Caco-2 (cell line): Measurements from ENCODE around the gene KIRREL3. TPM values are rescaled to one million over a fixed set of nuclear protein-coding genes. Genes with fewer than 3 reads are reported as not detected.
A peak's percentile ranks its signal among the peaks of the same experiment; 100 is the strongest.

ENCODE experiments used
- Bru-seq: library from RNA; stranded (reverse); fragments of 400-500 nt; gene quantifications from one replicate; lab custom pipeline; 2021; lab: Mats Ljungman, UMichigan
- BruChase-seq, 2 experiments: library from RNA; stranded (reverse); fragments of 400-500 nt; gene quantifications; one replicate each; lab custom pipeline; 2021; lab: Mats Ljungman, UMichigan
- BruUV-seq: library from RNA; stranded (reverse); fragments of 400-500 nt; replicated peaks from 2 replicates; lab custom pipeline; 2021; lab: Mats Ljungman, UMichigan
- CTCF ChIA-PET: fragments of 300-600 bp; sonication (Branson Sonifier 250); formaldehyde crosslinking; loops from one replicate; lab custom pipeline; 2022; ENCODE audit warnings: antibody characterized with exemption; lab: Charles Lee
- POLR2A ChIA-PET: fragments of 300-600 bp; sonication (Branson Sonifier 250); formaldehyde crosslinking; loops from one replicate; lab custom pipeline; 2022; ENCODE audit warnings: antibody characterized with exemption; lab: Charles Lee
- DNase-seq, 2 experiments: peaks; one replicate each; pipeline versions ENCODE4 v3.0.0 to v3.0.0-alpha.2; 2020 to 2022
- H3K27me3 ChIP-seq: replicated peaks from 2 replicates; pipeline ENCODE4 v1.6.0; 2011; ENCODE audit warnings: low read length; ENCODE audit not compliant: control insufficient read depth, insufficient read depth
- H3K36me3 ChIP-seq: 2 replicates; pipeline ENCODE4 v1.5.1; 2011; ENCODE audit warnings: low read length; ENCODE audit not compliant: control insufficient read depth, insufficient read depth
- H3K4me1 ChIP-seq: fragments of 250-450 bp; sonication (Bioruptor Pico); 2 replicates; pipeline ENCODE4 v1.5.1; 2020; ENCODE audit warnings: mild to moderate bottlenecking
- H3K4me3 ChIP-seq: 2 replicates; pipeline ENCODE4 v1.5.1; 2011; ENCODE audit warnings: low read depth, mild to moderate bottlenecking, control low read depth, low read length
- H3K9me3 ChIP-seq: fragments of 250-450 bp; sonication (Bioruptor Pico); 2 replicates; pipeline ENCODE4 v1.5.1; 2020; ENCODE audit warnings: mild to moderate bottlenecking, moderate library complexity
- H3K27ac Mint-ChIP-seq: one replicate; pipeline ENCODE4 v1.8.0; 2022; ENCODE audit warnings: mixed read lengths; ENCODE audit not compliant: unreplicated experiment
- H3K27me3 Mint-ChIP-seq: one replicate; pipeline ENCODE4 v1.8.0; 2022; ENCODE audit warnings: mixed read lengths; ENCODE audit not compliant: insufficient read depth, unreplicated experiment
- H3K36me3 Mint-ChIP-seq: one replicate; pipeline ENCODE4 v1.8.0; 2022; ENCODE audit warnings: mild to moderate bottlenecking, mixed read lengths; ENCODE audit not compliant: insufficient read depth, unreplicated experiment
- H3K4me1 Mint-ChIP-seq: one replicate; pipeline ENCODE4 v1.8.0; 2022; ENCODE audit warnings: low read depth, mixed read lengths; ENCODE audit not compliant: unreplicated experiment
- H3K4me3 Mint-ChIP-seq: one replicate; pipeline ENCODE4 v1.8.0; 2022; ENCODE audit warnings: mild to moderate bottlenecking, moderate library complexity, mixed read lengths; ENCODE audit not compliant: unreplicated experiment
- H3K9me3 Mint-ChIP-seq: one replicate; pipeline ENCODE4 v1.8.0; 2022; ENCODE audit warnings: mixed read lengths; ENCODE audit not compliant: unreplicated experiment
- intact Hi-C: fragments of 100-400 bp; cut with micrococcal nuclease; formaldehyde crosslinking; loops from one replicate; pipeline ENCODE4 v1.10.0; 2022; ENCODE audit not compliant: unreplicated experiment
- long read RNA-seq: library from polyadenylated mRNA; stranded (forward); transcript quantifications from one replicate; pipeline ENCODE4 v2.0.0, GENCODE V29; 2022
- total RNA-seq: library from RNA; stranded (reverse); gene quantifications from 2 replicates; pipeline ENCODE4 v1.2.3, GENCODE V29; 2022
- TF ChIP-seq, protein P1 (sequence below), 2 experiments: fragments of 200-600 bp in 1 of 2; IDR thresholded peaks; 1 replicate in 1 of 2; 2 replicates in 1 of 2; pipeline versions ENCODE4 v1.5.1 to v1.8.0; 2011 to 2022; ENCODE audit warnings: antibody characterized with exemption in 1 of 2, control low read depth in 1 of 2, inconsistent platforms in 1 of 2, low read depth in 1 of 2, low read length in 1 of 2, mild to moderate bottlenecking in 1 of 2, moderate library complexity in 1 of 2; ENCODE audit not compliant: insufficient read depth in 1 of 2, severe bottlenecking in 1 of 2, unreplicated experiment in 1 of 2

The KIRREL3 gene
- total RNA-seq (not detected in 2 replicates), Bru-seq, nascent RNA (not detected), BruChase-seq, experiment 1, labeled RNA remaining after a 2-hour chase (percentile 0 among the genes with signal in this experiment), BruChase-seq, experiment 2, labeled RNA remaining after a 6-hour chase (percentile 0 among the genes with signal in this experiment)
- long read RNA-seq, result 0 reads

GRCh38 chr11:127000291-127000968 is at the start of gene KIRREL3:
TSS of gene KIRREL3 (minus strand) at chr11:127000770.
- no TSS peak for BruUV-seq
- no peaks in the 10 kb centered on the region for H3K9me3 ChIP-seq
- peaks cover 2% of the 10 kb centered on the region for H3K27me3 ChIP-seq
- TF ChIP-seq, protein P1, sequence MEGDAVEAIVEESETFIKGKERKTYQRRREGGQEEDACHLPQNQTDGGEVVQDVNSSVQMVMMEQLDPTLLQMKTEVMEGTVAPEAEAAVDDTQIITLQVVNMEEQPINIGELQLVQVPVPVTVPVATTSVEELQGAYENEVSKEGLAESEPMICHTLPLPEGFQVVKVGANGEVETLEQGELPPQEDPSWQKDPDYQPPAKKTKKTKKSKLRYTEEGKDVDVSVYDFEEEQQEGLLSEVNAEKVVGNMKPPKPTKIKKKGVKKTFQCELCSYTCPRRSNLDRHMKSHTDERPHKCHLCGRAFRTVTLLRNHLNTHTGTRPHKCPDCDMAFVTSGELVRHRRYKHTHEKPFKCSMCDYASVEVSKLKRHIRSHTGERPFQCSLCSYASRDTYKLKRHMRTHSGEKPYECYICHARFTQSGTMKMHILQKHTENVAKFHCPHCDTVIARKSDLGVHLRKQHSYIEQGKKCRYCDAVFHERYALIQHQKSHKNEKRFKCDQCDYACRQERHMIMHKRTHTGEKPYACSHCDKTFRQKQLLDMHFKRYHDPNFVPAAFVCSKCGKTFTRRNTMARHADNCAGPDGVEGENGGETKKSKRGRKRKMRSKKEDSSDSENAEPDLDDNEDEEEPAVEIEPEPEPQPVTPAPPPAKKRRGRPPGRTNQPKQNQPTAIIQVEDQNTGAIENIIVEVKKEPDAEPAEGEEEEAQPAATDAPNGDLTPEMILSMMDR (IDR thresholded peaks at IDR 0.05; ENCODE audit: insufficient read depth in 1 of 2, low read depth in 1 of 2, low read length in 1 of 2, severe bottlenecking in 1 of 2, unreplicated experiment in 1 of 2), result no peak
- peaks cover 25% of the 10 kb centered on the region for H3K27me3 Mint-ChIP-seq
- intact Hi-C loops, result no loop called here
- POLR2A ChIA-PET, result interaction anchor here (0.5 kb wide), 1 partner anchor 248 kb away, joined by 3 read pairs; no protein-coding TSS in a partner anchor
- H3K27ac Mint-ChIP-seq, result no peak within 1 kb of the TSS
- H3K36me3 ChIP-seq, result no peaks in the 10 kb centered on the region
- CTCF ChIA-PET, result interaction anchor here (1.8 kb wide), 1 partner anchor 10 kb away, joined by 6 read pairs; no protein-coding TSS in a partner anchor
- no peaks in the 10 kb centered on the region for H3K4me1 Mint-ChIP-seq
- DNase-seq, result no peak
- no peaks in the 10 kb centered on the region for H3K9me3 Mint-ChIP-seq
- H3K4me3 ChIP-seq, result no peak within 1 kb of the TSS
- no peaks in the 10 kb centered on the region for H3K36me3 Mint-ChIP-seq
- H3K4me1 ChIP-seq, result no peaks in the 10 kb centered on the region
- no peak within 1 kb of the TSS for H3K4me3 Mint-ChIP-seq

DNA sequence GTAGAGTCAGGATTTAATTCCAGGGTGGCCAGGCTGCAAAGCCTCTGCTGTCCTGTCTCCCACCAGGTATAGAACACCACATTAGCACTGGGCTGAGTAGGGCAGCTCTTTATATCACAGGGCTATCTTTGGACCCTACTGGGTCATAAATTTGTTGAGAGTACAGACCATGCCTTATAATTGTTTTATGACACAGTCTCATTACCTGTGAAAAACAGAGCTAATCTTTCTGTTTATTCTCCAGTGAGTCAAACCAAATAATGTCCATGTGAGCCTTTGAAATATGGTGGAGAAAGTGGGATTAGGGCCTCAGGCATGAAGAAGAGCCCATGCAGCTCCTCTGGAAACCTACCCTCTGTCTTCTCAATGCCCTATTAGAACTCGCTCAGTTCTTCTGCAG is 49.6 kb upstream of the KIRREL3 start:
- TF ChIP-seq, protein P1 (IDR thresholded peaks at IDR 0.05; ENCODE audit: insufficient read depth in 1 of 2, low read depth in 1 of 2, low read length in 1 of 2, severe bottlenecking in 1 of 2, unreplicated experiment in 1 of 2), result no peak
- no peaks in the 10 kb centered on the region for H3K4me1 Mint-ChIP-seq
- H3K27me3 Mint-ChIP-seq, result peaks cover 11% of the 10 kb centered on the region
- Histone ChIP-seq H3K4me1 (no peaks in the 10 kb centered on the region), H3K27me3 (no peaks in the 10 kb centered on the region; the same call in 1 of the 2 replicates), H3K9me3 (no peaks in the 10 kb centered on the region), H3K4me3 (no peak overlapping the region), H3K36me3 (no peaks in the 10 kb centered on the region)
- ChIA-PET POLR2A (no interaction called here), CTCF (interaction anchor here (0.9 kb wide), 1 partner anchor 51 kb away, joined by 3 read pairs; no protein-coding TSS in a partner anchor)
- no peaks in the 10 kb centered on the region for H3K9me3 Mint-ChIP-seq
- no peaks in the 10 kb centered on the region for H3K36me3 Mint-ChIP-seq
- intact Hi-C loops, result no loop called here
- H3K27ac Mint-ChIP-seq, result no peak overlapping the region
- no peak for DNase-seq
- BruUV-seq, result no TSS peak
- H3K4me3 Mint-ChIP-seq, result no peak overlapping the region

DNA sequence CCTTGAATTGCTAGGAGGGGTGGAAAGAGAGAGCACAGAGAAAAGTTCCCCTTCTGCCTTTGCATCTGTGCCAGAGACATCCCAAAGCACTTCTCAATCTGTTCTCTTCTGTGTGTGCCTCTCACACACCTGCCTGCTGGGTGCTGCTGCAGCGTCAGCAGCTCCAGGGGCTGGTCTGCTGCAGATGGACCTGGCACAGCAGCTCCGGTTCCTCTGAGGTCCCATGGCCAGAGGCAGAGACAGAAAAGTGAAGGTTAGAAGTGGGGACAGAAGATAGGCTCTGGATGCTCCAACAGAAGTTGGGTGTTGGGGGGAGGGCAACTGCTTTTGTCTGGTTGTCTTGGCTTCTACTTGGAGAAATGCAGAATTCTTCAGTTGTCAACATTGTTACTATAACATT is 48.9 kb upstream of the KIRREL3 start:
- no peak for DNase-seq
- Histone ChIP-seq H3K9me3 (no peaks in the 10 kb centered on the region), H3K4me3 (no peak overlapping the region), H3K36me3 (no peaks in the 10 kb centered on the region), H3K4me1 (no peaks in the 10 kb centered on the region), H3K27me3 (no peaks in the 10 kb centered on the region; the same call in 1 of the 2 replicates)
- ChIA-PET CTCF (no interaction called here), POLR2A (no interaction called here)
- Mint-ChIP-seq H3K27me3 (peaks cover 11% of the 10 kb centered on the region), H3K4me1 (no peaks in the 10 kb centered on the region), H3K4me3 (no peak overlapping the region), H3K9me3 (no peaks in the 10 kb centered on the region), H3K27ac (no peak overlapping the region), H3K36me3 (no peaks in the 10 kb centered on the region)
- TF ChIP-seq, protein P1 (IDR thresholded peaks at IDR 0.05; ENCODE audit: insufficient read depth in 1 of 2, low read depth in 1 of 2, low read length in 1 of 2, severe bottlenecking in 1 of 2, unreplicated experiment in 1 of 2), result no peak
- intact Hi-C loops, result no loop called here
- BruUV-seq, result no TSS peak
